ENCODE measurements around the gene GUCA1C.

GRCh38 chr3:108959017-108959416 is 5.3 kb upstream of the GUCA1C start:
- TF ChIP-seq POLR2A (IDR thresholded peaks at IDR 0.05): no peak
- no peak for TF ChIP-seq CTCF (IDR thresholded peaks at IDR 0.05 in 8 of 11, conservative IDR thresholded peaks at IDR 0.05 in 3 of 11)
- TF ChIP-seq POLR2AphosphoS5 (IDR thresholded peaks at IDR 0.05): no peak

Measured in spleen (tissue), 7 donors.